ENCODE data around the gene CUBN. TPM values are rescaled to one million over a fixed set of nuclear protein-coding genes. Genes with fewer than 3 reads are reported as not detected.
A peak's percentile ranks its signal among the peaks of the same experiment; 100 is the strongest.

Gene CUBN
- total RNA-seq, 1 donor from 2014 or later = 6.8 TPM

GRCh38 chr10:17064435-17064834, 65.2 kb downstream of the CUBN start:
- H3K9me3 ChIP-seq = no peaks in the 10 kb centered on the region
- H3K36me3 ChIP-seq = no peaks in the 10 kb centered on the region
- no peaks in the 10 kb centered on the region for H3K27me3 ChIP-seq
- H3K4me1 ChIP-seq = peaks cover 6 to 29% of the 10 kb centered on the region in 2 donors
- H3K27ac ChIP-seq = peak overlapping the region in 1 of 2 donors; percentile 85
- no peak overlapping the region for H3K4me3 ChIP-seq
- DNase-seq (ENCODE audit: low spot score in 2 of 2) = no peak
- TF ChIP-seq CTCF (IDR thresholded peaks at IDR 0.05) = no peak
- intact Hi-C loops (cut with DNase I) = loop anchor here (5.0 kb wide), 2 partner anchors 37 to 163 kb away; partner anchors contain the start of gene VIM

DNA sequence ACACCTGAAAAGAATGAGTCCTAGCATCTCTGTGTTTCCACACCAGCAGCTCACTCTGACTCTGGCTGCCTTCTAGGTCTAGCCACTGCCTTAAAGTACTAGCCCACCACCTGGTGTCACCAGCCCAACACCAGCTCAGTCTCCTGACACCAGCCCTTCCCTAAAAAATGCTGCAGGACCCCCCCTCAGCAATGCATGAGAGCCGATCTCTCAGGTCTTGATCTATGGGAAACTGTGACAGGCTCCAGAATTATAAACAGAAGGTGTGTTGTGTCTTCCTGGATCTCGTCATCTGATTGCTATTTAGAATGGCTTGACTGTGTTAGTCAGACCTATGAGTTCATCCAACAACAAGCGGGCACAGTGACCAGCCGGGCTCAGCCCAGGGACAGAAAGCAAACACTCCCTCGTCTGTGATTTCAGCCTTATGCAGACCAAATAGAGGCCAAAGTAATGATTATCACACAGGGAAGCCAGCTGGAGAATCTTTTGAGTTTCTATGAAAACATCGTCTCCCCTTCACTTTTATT, 66.6 kb downstream of the CUBN start:
- H3K4me1 ChIP-seq = peaks cover 6 to 32% of the 10 kb centered on the region in 2 donors
- H3K4me3 ChIP-seq = peak overlapping the region in 1 of 2 donors; percentile 16
- no peaks in the 10 kb centered on the region for H3K27me3 ChIP-seq
- H3K36me3 ChIP-seq = no peaks in the 10 kb centered on the region
- peak; percentile 35 to 91 for DNase-seq (ENCODE audit: low spot score in 2 of 2)
- no peak for TF ChIP-seq CTCF (IDR thresholded peaks at IDR 0.05)
- intact Hi-C loops (cut with DNase I) = loop anchor here (2.0 to 5.0 kb wide), 3 partner anchors 36 to 164 kb away; partner anchors contain the start of gene VIM
- no peaks in the 10 kb centered on the region for H3K9me3 ChIP-seq
- H3K27ac ChIP-seq = peak overlapping the region; percentile 79 to 85

DNA sequence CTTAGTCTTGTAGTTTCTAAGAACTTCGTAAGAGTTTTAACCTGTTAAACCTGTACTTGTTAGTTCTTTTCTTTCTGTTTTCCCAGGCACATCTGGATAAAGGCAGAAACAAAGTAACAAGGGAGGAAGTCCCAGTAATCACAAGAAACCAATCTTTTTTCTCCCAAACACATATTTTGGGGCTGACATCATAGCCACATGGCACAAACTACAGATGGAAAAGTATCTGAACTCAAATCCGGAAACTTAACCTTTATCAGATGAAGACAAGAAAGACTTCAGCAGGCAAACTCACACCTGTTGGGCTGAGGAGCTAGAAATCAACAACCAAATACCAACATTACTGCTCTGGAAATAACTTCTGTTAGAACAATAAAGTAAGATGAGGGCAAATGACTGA, 67.1 kb downstream of the CUBN start:
- Histone ChIP-seq H3K4me3 (peak overlapping the region in 1 of 2 donors; percentile 16), H3K4me1 (peaks cover 6 to 30% of the 10 kb centered on the region in 2 donors), H3K27ac (peak overlapping the region; percentile 79 to 85), H3K9me3 (no peaks in the 10 kb centered on the region), H3K36me3 (no peaks in the 10 kb centered on the region), H3K27me3 (no peaks in the 10 kb centered on the region)
- intact Hi-C loops (cut with DNase I) = loop anchor here (2.0 to 5.0 kb wide), 3 partner anchors 35 to 165 kb away; partner anchors contain the start of gene VIM
- TF ChIP-seq CTCF (IDR thresholded peaks at IDR 0.05) = no peak
- DNase-seq (ENCODE audit: low spot score in 2 of 2) = no peak

DNA sequence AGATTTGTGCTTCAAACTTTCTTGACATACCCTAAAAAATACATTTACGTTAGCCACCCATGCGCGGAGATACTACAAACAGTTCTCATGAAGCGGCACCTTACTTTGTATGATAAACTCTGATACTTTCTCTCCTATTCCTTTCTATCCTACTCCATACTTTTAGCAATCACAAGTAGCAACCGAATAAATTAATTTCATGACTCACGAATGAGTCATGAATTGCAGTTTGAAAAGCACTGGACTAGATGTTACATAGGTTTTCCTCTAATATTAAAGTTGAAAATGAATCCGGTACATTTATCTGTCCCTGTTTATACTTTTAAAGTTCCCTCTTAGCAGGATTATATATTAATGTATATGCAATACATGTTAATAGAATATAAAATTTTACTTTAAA, 67.6 kb downstream of the CUBN start:
- H3K27me3 ChIP-seq = no peaks in the 10 kb centered on the region
- peak overlapping the region; percentile 79 to 85 for H3K27ac ChIP-seq
- intact Hi-C loops (cut with DNase I) = loop anchor here (2.0 to 5.0 kb wide), 3 partner anchors 35 to 165 kb away; partner anchors contain the start of gene VIM
- TF ChIP-seq CTCF (IDR thresholded peaks at IDR 0.05) = no peak
- H3K36me3 ChIP-seq = no peaks in the 10 kb centered on the region
- peaks cover 6 to 27% of the 10 kb centered on the region in 2 donors for H3K4me1 ChIP-seq
- no peak for DNase-seq (ENCODE audit: low spot score in 2 of 2)
- no peaks in the 10 kb centered on the region for H3K9me3 ChIP-seq
- no peak overlapping the region for H3K4me3 ChIP-seq

DNA sequence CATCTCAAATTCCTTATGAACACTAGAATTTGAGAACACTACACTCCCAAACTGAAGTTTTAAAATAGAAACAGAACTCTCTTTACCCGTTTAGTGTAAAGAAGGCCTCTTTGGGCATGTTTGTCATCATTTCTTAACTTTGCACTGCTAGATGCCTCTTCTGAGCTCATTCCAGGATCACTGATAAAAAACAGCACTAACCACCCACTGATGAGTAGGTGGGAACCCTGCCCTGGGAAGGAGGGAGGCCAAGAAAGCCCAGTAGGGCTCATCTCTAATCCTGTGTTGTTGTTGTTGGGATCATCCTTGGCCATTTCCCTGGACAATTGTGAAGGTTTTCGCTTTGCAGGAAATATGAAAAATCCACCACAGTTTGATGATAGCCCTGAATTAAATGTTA, 68.2 kb downstream of the CUBN start:
- H3K36me3 ChIP-seq = no peaks in the 10 kb centered on the region
- intact Hi-C loops (cut with DNase I) = loop anchor here (5.0 kb wide), 2 partner anchors 34 to 166 kb away; partner anchors contain the start of gene VIM
- H3K4me1 ChIP-seq = peaks cover 6 to 27% of the 10 kb centered on the region in 2 donors
- H3K9me3 ChIP-seq = no peaks in the 10 kb centered on the region
- peak overlapping the region; percentile 79 to 85 for H3K27ac ChIP-seq
- H3K4me3 ChIP-seq = no peak overlapping the region
- TF ChIP-seq CTCF (IDR thresholded peaks at IDR 0.05) = no peak
- no peaks in the 10 kb centered on the region for H3K27me3 ChIP-seq
- DNase-seq (ENCODE audit: low spot score in 2 of 2) = no peak

Measured in ascending aorta (tissue), 2 donors.